ENCODE measurements around the gene KCNAB2. TPM values are rescaled to one million over a fixed set of nuclear protein-coding genes. Genes with fewer than 3 reads are reported as not detected.

Gene KCNAB2
- polyA plus RNA-seq, 3 donors, result 11.5 to 178 (median 22.7) TPM

DNA sequence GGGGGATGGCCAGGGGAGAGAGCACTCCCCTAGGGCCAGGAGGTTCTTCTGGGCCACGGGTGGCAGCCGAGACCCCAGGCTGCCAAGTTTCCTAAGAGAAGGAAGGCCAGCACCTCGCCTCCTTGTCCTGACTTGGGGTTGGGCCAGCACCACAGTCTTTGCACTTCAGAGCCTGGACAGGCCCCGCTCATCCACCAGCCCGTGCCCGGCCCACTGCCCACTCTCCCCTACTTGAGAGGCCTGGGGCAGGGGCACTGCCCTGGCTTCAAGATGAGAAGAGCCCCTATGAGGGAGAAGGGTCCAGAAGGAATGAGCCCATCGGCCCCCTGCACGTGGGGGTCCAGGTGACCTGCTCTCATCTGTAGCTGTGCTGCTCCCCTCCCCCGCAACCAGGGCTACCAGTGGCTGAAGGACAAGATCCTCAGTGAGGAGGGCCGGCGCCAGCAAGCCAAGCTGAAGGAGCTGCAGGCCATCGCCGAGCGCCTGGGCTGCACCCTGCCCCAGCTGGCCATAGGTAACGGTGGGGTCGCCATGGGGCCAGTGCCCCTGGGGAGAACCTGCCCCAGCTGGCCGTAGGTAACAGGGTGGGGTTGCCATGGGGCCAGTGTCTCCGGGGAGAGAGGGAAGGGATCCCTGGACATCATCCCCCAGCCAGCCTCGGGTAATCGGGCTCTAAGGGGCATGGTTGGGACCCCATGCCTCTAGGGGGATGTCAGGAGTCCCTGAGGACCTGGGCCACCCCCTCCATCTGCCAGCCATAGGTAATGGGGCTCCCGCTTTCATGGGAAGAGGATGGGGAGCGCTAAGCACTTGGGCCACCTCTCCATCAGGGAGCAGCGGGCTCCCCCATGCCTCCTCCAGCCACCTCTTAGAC lies 50.8 kb downstream of the KCNAB2 start:
- Mint-ChIP-seq H3K4me3 (no peak overlapping the region), H3K36me3 (peaks cover 53 to 71% of the 10 kb centered on the region in 2 donors), H3K27me3 (ENCODE audit: low read depth in 3 of 3) (no peaks in the 10 kb centered on the region), H3K9me3 (peaks cover 0 to 1% (median 0%) of the 10 kb centered on the region in 7 donors), H3K4me1 (peaks cover 3% of the 10 kb centered on the region), H3K27ac (no peak overlapping the region)
- no peaks in the 10 kb centered on the region for H3K9me3 ChIP-seq (replicated peaks in 1 of 2; ENCODE audit: control insufficient read depth in 1 of 2, insufficient read depth in 1 of 2, low read length in 2 of 2)
- H3K36me3 ChIP-seq (replicated peaks in 1 of 2; ENCODE audit: control insufficient read depth in 1 of 2, insufficient read depth in 2 of 2, low read length in 2 of 2), result peaks cover 79% of the 10 kb centered on the region in 2 donors
- no peaks in the 10 kb centered on the region for H3K79me2 ChIP-seq (ENCODE audit: insufficient read depth, low read length)
- DNase-seq, result no peak
- intact Hi-C loops (cut with micrococcal nuclease), result no loop called here
- H3K4me2 ChIP-seq (replicated peaks; ENCODE audit: extremely low read depth, low read length, poor library complexity, severe bottlenecking), result no peak overlapping the region
- H2AFZ ChIP-seq (ENCODE audit: insufficient read depth, low read depth, low read length, poor library complexity, severe bottlenecking), result no peak overlapping the region
- H3K9ac ChIP-seq (ENCODE audit: insufficient read depth, low read length, poor library complexity, severe bottlenecking), result no peak overlapping the region
- H3K4me3 ChIP-seq (replicated peaks in 1 of 3; ENCODE audit: low read depth in 2 of 3, low read length in 3 of 3), result no peak overlapping the region
- no peaks in the 10 kb centered on the region for H3K4me1 ChIP-seq (ENCODE audit: control insufficient read depth in 1 of 2, insufficient read depth in 2 of 2, low read length in 2 of 2)
- no peak overlapping the region for H3K27ac ChIP-seq (ENCODE audit: low read depth in 1 of 2, low read length in 2 of 2)
- TF ChIP-seq, protein P1, sequence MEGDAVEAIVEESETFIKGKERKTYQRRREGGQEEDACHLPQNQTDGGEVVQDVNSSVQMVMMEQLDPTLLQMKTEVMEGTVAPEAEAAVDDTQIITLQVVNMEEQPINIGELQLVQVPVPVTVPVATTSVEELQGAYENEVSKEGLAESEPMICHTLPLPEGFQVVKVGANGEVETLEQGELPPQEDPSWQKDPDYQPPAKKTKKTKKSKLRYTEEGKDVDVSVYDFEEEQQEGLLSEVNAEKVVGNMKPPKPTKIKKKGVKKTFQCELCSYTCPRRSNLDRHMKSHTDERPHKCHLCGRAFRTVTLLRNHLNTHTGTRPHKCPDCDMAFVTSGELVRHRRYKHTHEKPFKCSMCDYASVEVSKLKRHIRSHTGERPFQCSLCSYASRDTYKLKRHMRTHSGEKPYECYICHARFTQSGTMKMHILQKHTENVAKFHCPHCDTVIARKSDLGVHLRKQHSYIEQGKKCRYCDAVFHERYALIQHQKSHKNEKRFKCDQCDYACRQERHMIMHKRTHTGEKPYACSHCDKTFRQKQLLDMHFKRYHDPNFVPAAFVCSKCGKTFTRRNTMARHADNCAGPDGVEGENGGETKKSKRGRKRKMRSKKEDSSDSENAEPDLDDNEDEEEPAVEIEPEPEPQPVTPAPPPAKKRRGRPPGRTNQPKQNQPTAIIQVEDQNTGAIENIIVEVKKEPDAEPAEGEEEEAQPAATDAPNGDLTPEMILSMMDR (IDR thresholded peaks at IDR 0.05), result no peak
- 96% methylated on average over 10 of the region's 23 CpGs for WGBS (ENCODE audit: insufficient coverage)
- H4K20me1 ChIP-seq (ENCODE audit: insufficient read depth, low read length), result peaks cover 83% of the 10 kb centered on the region
- H3K27me3 ChIP-seq (ENCODE audit: control insufficient read depth in 2 of 2, insufficient read depth in 2 of 2, low read length in 2 of 2), result no peaks in the 10 kb centered on the region

DNA sequence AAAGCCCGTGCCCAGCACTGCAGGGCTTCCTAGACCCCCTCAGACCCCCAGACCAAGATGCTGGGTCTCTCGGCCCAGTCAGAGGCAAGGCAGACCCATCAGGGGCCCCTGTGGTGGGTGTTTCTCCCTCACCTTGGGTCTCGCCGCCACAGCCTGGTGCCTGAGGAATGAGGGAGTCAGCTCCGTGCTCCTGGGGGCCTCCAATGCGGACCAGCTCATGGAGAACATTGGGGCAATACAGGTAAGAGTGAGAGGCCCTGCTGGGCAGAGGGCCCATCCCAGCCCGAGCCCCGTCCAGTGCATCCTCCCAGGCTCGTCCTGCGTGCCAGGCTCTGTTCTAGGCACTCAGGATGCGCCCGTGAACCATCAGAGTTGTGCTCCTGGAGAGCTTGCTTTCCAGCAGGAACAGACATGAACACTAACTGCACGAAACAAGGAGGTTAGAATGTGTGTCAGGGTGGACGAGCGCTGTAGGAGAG lies 51.5 kb downstream of the KCNAB2 start:
- H3K4me3 Mint-ChIP-seq, result no peak overlapping the region
- H3K9me3 ChIP-seq (replicated peaks in 1 of 2; ENCODE audit: control insufficient read depth in 1 of 2, insufficient read depth in 1 of 2, low read length in 2 of 2), result no peaks in the 10 kb centered on the region
- H3K9ac ChIP-seq (ENCODE audit: insufficient read depth, low read length, poor library complexity, severe bottlenecking), result no peak overlapping the region
- H3K36me3 Mint-ChIP-seq, result peaks cover 46 to 65% of the 10 kb centered on the region in 2 donors
- peak overlapping the region in 1 of 7 donors; percentile 78 for H3K27ac Mint-ChIP-seq
- no peak for DNase-seq
- H3K4me1 ChIP-seq (ENCODE audit: control insufficient read depth in 1 of 2, insufficient read depth in 2 of 2, low read length in 2 of 2), result no peaks in the 10 kb centered on the region
- peaks cover 77% of the 10 kb centered on the region for H4K20me1 ChIP-seq (ENCODE audit: insufficient read depth, low read length)
- H3K27ac ChIP-seq (ENCODE audit: low read depth in 1 of 2, low read length in 2 of 2), result no peak overlapping the region
- TF ChIP-seq, protein P1 (IDR thresholded peaks at IDR 0.05), result no peak
- H3K4me2 ChIP-seq (replicated peaks; ENCODE audit: extremely low read depth, low read length, poor library complexity, severe bottlenecking), result no peak overlapping the region
- H3K27me3 Mint-ChIP-seq (ENCODE audit: low read depth in 3 of 3), result peaks cover 0 to under 1% (median under 1%) of the 10 kb centered on the region in 3 donors
- no peaks in the 10 kb centered on the region for H3K9me3 Mint-ChIP-seq
- 99% methylated on average over 14 of the region's 15 CpGs for WGBS (ENCODE audit: insufficient coverage)
- intact Hi-C loops (cut with micrococcal nuclease), result no loop called here
- peaks cover 3% of the 10 kb centered on the region for H3K4me1 Mint-ChIP-seq
- no peaks in the 10 kb centered on the region for H3K79me2 ChIP-seq (ENCODE audit: insufficient read depth, low read length)
- no peak overlapping the region for H3K4me3 ChIP-seq (replicated peaks in 1 of 3; ENCODE audit: low read depth in 2 of 3, low read length in 3 of 3)
- no peaks in the 10 kb centered on the region for H3K27me3 ChIP-seq (ENCODE audit: control insufficient read depth in 2 of 2, insufficient read depth in 2 of 2, low read length in 2 of 2)
- no peak overlapping the region for H2AFZ ChIP-seq (ENCODE audit: insufficient read depth, low read depth, low read length, poor library complexity, severe bottlenecking)
- H3K36me3 ChIP-seq (replicated peaks in 1 of 2; ENCODE audit: control insufficient read depth in 1 of 2, insufficient read depth in 2 of 2, low read length in 2 of 2), result peaks cover 72 to 73% of the 10 kb centered on the region in 2 donors
